Breast epithelium (tissue), 3 donors: ENCODE data around the gene TIPRL.

Experiments used
- POLR2A ChIP-seq: fragments of 450-650 bp; IDR thresholded peaks from one replicate; pipeline ENCODE4 v1.6.1; 2016; ENCODE audit warnings: antibody characterized with exemption, mild to moderate bottlenecking, moderate library complexity
- POLR2AphosphoS5 ChIP-seq, 3 donors: sonication (generic); formaldehyde crosslinking; IDR thresholded peaks; one replicate each; pipeline ENCODE4 v1.6.1; 2017; ENCODE audit warnings: antibody characterized with exemption in 3 of 3
- TF ChIP-seq, protein P1 (sequence below), 3 donors: fragments of 450-650 bp; IDR thresholded peaks; one replicate each; pipeline ENCODE4 v1.5.1; 2016 to 2017; ENCODE audit warnings: antibody characterized with exemption in 3 of 3, mild to moderate bottlenecking in 3 of 3, moderate library complexity in 3 of 3

DNA sequence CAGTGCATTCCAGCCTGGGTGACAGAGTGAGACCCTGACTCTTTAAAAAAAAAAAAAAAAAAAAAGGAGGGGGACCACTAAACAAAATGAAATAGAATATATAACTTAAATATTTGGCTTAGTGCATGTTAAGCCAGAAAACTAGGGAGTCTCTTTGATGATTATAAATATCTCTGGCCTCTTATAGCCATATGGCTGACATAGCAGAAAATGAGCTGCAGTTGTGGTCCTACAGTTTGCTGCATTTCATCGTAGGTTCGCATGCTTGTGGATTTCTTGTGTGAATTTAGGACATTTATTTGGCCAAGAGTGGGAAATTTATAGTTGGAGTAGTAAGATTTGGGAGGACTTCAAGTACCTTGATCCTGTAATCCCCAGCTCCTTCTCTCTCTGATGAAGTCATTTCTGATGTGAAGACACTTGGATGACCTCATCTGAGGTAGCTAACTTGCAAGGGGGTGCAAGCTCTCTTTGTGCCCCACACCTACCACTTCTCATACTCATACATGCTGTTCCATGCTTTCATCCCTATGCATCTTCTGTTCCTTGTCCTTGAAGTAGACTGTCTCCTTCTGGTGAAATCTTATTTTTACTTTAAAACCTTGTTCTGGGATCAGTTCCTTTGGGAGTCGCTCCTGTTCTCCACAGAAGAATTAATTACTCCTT is 6.4 kb upstream of the TIPRL start:
- TF ChIP-seq, protein P1, sequence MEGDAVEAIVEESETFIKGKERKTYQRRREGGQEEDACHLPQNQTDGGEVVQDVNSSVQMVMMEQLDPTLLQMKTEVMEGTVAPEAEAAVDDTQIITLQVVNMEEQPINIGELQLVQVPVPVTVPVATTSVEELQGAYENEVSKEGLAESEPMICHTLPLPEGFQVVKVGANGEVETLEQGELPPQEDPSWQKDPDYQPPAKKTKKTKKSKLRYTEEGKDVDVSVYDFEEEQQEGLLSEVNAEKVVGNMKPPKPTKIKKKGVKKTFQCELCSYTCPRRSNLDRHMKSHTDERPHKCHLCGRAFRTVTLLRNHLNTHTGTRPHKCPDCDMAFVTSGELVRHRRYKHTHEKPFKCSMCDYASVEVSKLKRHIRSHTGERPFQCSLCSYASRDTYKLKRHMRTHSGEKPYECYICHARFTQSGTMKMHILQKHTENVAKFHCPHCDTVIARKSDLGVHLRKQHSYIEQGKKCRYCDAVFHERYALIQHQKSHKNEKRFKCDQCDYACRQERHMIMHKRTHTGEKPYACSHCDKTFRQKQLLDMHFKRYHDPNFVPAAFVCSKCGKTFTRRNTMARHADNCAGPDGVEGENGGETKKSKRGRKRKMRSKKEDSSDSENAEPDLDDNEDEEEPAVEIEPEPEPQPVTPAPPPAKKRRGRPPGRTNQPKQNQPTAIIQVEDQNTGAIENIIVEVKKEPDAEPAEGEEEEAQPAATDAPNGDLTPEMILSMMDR (IDR thresholded peaks at IDR 0.05), result no peak
- TF ChIP-seq POLR2AphosphoS5 (IDR thresholded peaks at IDR 0.05), result no peak
- TF ChIP-seq POLR2A, result no peak
